Spleen (tissue), 7 donors: Measurements from ENCODE around the gene SERBP1.

Experiments used
- CTCF ChIP-seq, 11 experiments: fragments of 200-600 bp in 7 of 11; fragments of 450-650 bp in 4 of 11; sonication (generic) in 4 of 11; IDR thresholded peaks in 8 of 11; conservative IDR thresholded peaks in 3 of 11; 1 replicate in 7 of 11; 2 replicates in 4 of 11; pipeline versions ENCODE4 v1.4.0 to v1.8.0; 2016 to 2021; ENCODE audit warnings: antibody characterized with exemption in 11 of 11, inconsistent platforms in 4 of 11, mild to moderate bottlenecking in 1 of 11
- POLR2A ChIP-seq, 3 donors: fragments of 450-650 bp; IDR thresholded peaks; one replicate each; pipeline ENCODE4 v1.5.1; 2017; ENCODE audit warnings: antibody characterized with exemption in 3 of 3, mild to moderate bottlenecking in 1 of 3
- POLR2AphosphoS5 ChIP-seq, 3 donors: sonication (generic); formaldehyde crosslinking; IDR thresholded peaks; one replicate each; pipeline ENCODE4 v1.5.1; 2017; ENCODE audit warnings: antibody characterized with exemption in 3 of 3
- donor health status: DM: no; HTN: no; CAD: no; lungs with moderate emphysema.
- donor health status: DM: no; HTN: no; CAD: no.
- donor health status: DM: no; HTN: no; CAD: no.

DNA sequence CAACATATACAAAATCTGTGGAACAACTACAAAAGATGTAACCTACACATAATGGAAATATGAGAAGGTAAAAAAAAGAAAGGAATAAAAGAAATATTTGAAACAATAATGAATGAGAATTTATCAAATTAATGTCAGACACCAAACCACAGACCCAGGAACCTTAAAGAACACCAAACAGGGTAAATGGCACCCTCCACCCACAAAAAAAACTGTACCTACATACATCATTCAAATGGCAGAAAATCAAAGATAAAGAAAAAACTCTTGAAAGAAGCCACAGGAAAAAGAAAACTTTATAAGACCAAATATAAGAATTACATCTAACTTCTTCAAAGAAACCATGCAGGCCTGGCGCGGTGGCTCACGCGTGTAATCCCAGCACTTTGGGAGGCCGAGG, 68.6 kb downstream of the SERBP1 start:
- no peak for TF ChIP-seq POLR2AphosphoS5 (IDR thresholded peaks at IDR 0.05)
- TF ChIP-seq CTCF (IDR thresholded peaks at IDR 0.05 in 8 of 11, conservative IDR thresholded peaks at IDR 0.05 in 3 of 11): no peak
- no peak for TF ChIP-seq POLR2A (IDR thresholded peaks at IDR 0.05)
